ENCODE measurements around the gene IRF2BP1. TPM values are rescaled to one million over a fixed set of nuclear protein-coding genes. Genes with fewer than 3 reads are reported as not detected.
A peak's percentile ranks its signal among the peaks of the same experiment; 100 is the strongest.

The IRF2BP1 gene
- total and polyA plus RNA-seq, 2 of the 13 experiments (the other 11 are each of a cell fraction or from before 2014, with no cell fraction given): 4.3 to 14.3 TPM

- peak; percentile 49; the same call in 1 of the 2 replicates for TF ChIP-seq ZNF557 (CRISPR knock-in tag; IDR thresholded peaks at IDR 0.05)
- TF ChIP-seq SRSF1 (optimal IDR thresholded peaks at IDR 0.05; ENCODE audit: low read depth, low read length): no peak
- no peak for TF ChIP-seq ZNF609 (CRISPR knock-in tag; IDR thresholded peaks at IDR 0.05; ENCODE audit: borderline replicate concordance)
- peak; percentile 69 for TF ChIP-seq HNRNPLL (IDR thresholded peaks at IDR 0.05; ENCODE audit: low read depth, low read length, poor library complexity, severe bottlenecking)
- no peak for TF ChIP-seq JARID2 (CRISPR knock-in tag; IDR thresholded peaks at IDR 0.05; ENCODE audit: insufficient replicate concordance)
- TF ChIP-seq, protein P1, sequence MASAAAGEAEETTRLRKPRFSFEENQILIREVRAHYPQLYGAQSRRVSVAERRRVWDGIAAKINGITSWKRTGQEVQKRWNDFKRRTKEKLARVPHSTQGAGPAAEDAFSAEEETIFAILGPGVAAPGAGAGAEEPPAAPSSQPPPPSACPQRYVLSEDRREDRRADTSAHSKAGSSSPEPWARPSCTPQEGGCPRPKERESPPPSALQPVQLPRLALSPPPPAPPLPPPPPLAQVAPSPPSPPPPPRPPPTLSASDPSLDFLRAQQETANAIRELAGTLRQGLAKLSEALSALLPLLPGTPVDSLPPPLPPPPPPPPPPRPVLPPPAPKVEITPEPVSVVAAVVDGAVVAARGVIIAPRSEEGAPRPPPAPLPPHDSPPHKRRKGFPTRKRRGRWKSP (CRISPR knock-in tag; IDR thresholded peaks at IDR 0.05): no peak
- no peak for TF ChIP-seq ZFYVE20 (CRISPR knock-in tag; IDR thresholded peaks at IDR 0.05; ENCODE audit: borderline replicate concordance, low read depth)
- no peak for TF ChIP-seq GFI1 (CRISPR knock-in tag; IDR thresholded peaks at IDR 0.05; ENCODE audit: borderline replicate concordance)
- TF ChIP-seq, protein P2, sequence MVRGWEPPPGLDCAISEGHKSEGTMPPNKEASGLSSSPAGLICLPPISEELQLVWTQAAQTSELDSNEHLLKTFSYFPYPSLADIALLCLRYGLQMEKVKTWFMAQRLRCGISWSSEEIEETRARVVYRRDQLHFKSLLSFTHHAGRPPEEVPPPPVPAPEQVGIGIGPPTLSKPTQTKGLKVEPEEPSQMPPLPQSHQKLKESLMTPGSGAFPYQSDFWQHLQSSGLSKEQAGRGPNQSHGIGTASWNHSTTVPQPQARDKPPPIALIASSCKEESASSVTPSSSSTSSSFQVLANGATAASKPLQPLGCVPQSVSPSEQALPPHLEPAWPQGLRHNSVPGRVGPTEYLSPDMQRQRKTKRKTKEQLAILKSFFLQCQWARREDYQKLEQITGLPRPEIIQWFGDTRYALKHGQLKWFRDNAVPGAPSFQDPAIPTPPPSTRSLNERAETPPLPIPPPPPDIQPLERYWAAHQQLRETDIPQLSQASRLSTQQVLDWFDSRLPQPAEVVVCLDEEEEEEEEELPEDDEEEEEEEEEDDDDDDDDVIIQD (CRISPR knock-in tag; IDR thresholded peaks at IDR 0.05; ENCODE audit: low read depth): peak; percentile 59; the same call in 1 of the 2 replicates
- TF ChIP-seq ZNF180 (CRISPR knock-in tag; IDR thresholded peaks at IDR 0.05; ENCODE audit: borderline replicate concordance, low read depth): 0 out of 2 replicates have a peak, but pooled peaks have one; percentile 67
- TF ChIP-seq EP300 (IDR thresholded peaks at IDR 0.05; ENCODE audit: low read depth in 2 of 2, low read length in 2 of 2): no peak
- TF ChIP-seq EP300 (CRISPR knock-in tag; IDR thresholded peaks at IDR 0.05; ENCODE audit: borderline replicate concordance): no peak
- TF ChIP-seq, protein P3, sequence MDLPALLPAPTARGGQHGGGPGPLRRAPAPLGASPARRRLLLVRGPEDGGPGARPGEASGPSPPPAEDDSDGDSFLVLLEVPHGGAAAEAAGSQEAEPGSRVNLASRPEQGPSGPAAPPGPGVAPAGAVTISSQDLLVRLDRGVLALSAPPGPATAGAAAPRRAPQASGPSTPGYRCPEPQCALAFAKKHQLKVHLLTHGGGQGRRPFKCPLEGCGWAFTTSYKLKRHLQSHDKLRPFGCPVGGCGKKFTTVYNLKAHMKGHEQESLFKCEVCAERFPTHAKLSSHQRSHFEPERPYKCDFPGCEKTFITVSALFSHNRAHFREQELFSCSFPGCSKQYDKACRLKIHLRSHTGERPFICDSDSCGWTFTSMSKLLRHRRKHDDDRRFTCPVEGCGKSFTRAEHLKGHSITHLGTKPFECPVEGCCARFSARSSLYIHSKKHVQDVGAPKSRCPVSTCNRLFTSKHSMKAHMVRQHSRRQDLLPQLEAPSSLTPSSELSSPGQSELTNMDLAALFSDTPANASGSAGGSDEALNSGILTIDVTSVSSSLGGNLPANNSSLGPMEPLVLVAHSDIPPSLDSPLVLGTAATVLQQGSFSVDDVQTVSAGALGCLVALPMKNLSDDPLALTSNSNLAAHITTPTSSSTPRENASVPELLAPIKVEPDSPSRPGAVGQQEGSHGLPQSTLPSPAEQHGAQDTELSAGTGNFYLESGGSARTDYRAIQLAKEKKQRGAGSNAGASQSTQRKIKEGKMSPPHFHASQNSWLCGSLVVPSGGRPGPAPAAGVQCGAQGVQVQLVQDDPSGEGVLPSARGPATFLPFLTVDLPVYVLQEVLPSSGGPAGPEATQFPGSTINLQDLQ (CRISPR knock-in tag; IDR thresholded peaks at IDR 0.05): no peak
- TF ChIP-seq ZNF160 (CRISPR knock-in tag; IDR thresholded peaks at IDR 0.05): no peak
- TF ChIP-seq CCAR2 (optimal IDR thresholded peaks at IDR 0.05; ENCODE audit: low read depth, low read length): no peak
Measured at GRCh38 chr19:45862564-45863334, 23.2 kb downstream of the IRF2BP1 start, which contains the start of gene SYMPK (continued).

Measured in HepG2 (cell line).